Cardiac fibroblast (primary cell): ENCODE data around the gene ANKRD17.

Experiments used
- DNase-seq, 2 donors: peaks; one replicate each; pipeline versions ENCODE4 v3.0.0 to v3.0.0-alpha.2; 2010; ENCODE audit warnings: low read depth in 2 of 2
- H3K4me3 ChIP-seq, 2 donors: replicated peaks in 1 of 2; 1 replicate in 1 of 2; 2 replicates in 1 of 2; pipeline ENCODE4 v1.5.1; 2011; ENCODE audit warnings: low read depth in 2 of 2, low read length in 2 of 2, mild to moderate bottlenecking in 2 of 2, moderate library complexity in 1 of 2
- CTCF ChIP-seq: IDR thresholded peaks from one replicate; pipeline ENCODE4 v1.5.1; 2011; ENCODE audit warnings: low read depth, mild to moderate bottlenecking, low read length, inconsistent platforms

Gene ANKRD17

GRCh38 chr4:73187325-73187724, 71.3 kb downstream of the ANKRD17 start:
- no peak for TF ChIP-seq CTCF
- peak; percentile 38 to 61 for DNase-seq
- no peak overlapping the region for H3K4me3 ChIP-seq

GRCh38 chr4:73185903-73186302, 72.7 kb downstream of the ANKRD17 start:
- no peak for TF ChIP-seq CTCF
- DNase-seq: no peak
- no peak overlapping the region for H3K4me3 ChIP-seq

- no peak for DNase-seq
- no peak for TF ChIP-seq CTCF
- no peak overlapping the region for H3K4me3 ChIP-seq
Observed at GRCh38 chr4:73181231-73181630, 77.4 kb downstream of the ANKRD17 start.

- H3K4me3 ChIP-seq: no peak overlapping the region
- no peak for DNase-seq
- TF ChIP-seq CTCF: no peak
Observed at GRCh38 chr4:73178389-73178788, 80.2 kb downstream of the ANKRD17 start.

- H3K4me3 ChIP-seq: no peak overlapping the region
- DNase-seq: peak; percentile 20 to 58
- no peak for TF ChIP-seq CTCF
Observed at GRCh38 chr4:73172161-73172560, 86.4 kb downstream of the ANKRD17 start.

- DNase-seq: no peak
- H3K4me3 ChIP-seq: no peak overlapping the region
- TF ChIP-seq CTCF: no peak
Observed at GRCh38 chr4:73170518-73171198, 87.9 kb downstream of the ANKRD17 start.

GRCh38 chr4:73166212-73166611, 92.4 kb downstream of the ANKRD17 start:
- DNase-seq: no peak
- no peak overlapping the region for H3K4me3 ChIP-seq

More at GRCh38 chr4:73166212-73166611, 92.4 kb downstream of the ANKRD17 start:
- no peak for TF ChIP-seq CTCF
